Measurements from ENCODE around the gene RNF222.

GRCh38 chr17:8408371-8408770, 10.7 kb upstream of the RNF222 start:
- no peak for TF ChIP-seq ZNF8 (CRISPR knock-in tag; IDR thresholded peaks at IDR 0.05)
- TF ChIP-seq TOX (CRISPR knock-in tag; IDR thresholded peaks at IDR 0.05; ENCODE audit: borderline replicate concordance): no peak
- no peak for TF ChIP-seq ZC3H10 (CRISPR knock-in tag; IDR thresholded peaks at IDR 0.05)
- no peak for TF ChIP-seq CREB5 (CRISPR knock-in tag; IDR thresholded peaks at IDR 0.05; ENCODE audit: low read depth)
- TF ChIP-seq, protein P1, sequence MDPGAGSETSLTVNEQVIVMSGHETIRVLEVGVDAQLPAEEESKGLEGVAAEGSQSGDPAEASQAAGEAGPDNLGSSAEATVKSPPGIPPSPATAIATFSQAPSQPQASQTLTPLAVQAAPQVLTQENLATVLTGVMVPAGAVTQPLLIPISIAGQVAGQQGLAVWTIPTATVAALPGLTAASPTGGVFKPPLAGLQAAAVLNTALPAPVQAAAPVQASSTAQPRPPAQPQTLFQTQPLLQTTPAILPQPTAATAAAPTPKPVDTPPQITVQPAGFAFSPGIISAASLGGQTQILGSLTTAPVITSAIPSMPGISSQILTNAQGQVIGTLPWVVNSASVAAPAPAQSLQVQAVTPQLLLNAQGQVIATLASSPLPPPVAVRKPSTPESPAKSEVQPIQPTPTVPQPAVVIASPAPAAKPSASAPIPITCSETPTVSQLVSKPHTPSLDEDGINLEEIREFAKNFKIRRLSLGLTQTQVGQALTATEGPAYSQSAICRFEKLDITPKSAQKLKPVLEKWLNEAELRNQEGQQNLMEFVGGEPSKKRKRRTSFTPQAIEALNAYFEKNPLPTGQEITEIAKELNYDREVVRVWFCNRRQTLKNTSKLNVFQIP (CRISPR knock-in tag; IDR thresholded peaks at IDR 0.05; ENCODE audit: borderline replicate concordance, low read depth): no peak
- TF ChIP-seq ARNTL (CRISPR knock-in tag; IDR thresholded peaks at IDR 0.05; ENCODE audit: borderline replicate concordance, low read depth): no peak
- no peak for TF ChIP-seq ISL1 (CRISPR knock-in tag; IDR thresholded peaks at IDR 0.05)
- no peak for TF ChIP-seq TCF4 (CRISPR knock-in tag; IDR thresholded peaks at IDR 0.05; ENCODE audit: borderline replicate concordance)

Data from SK-N-SH treated with all-trans-retinoic acid at 6 μM for 48 hours (cell line).